NCI-H187 (cell line): Measurements from ENCODE around the gene NR2F6.

Experiments
- DNase-seq, 2 experiments: peaks; one replicate each; lab custom pipeline; 2025; lab: John Stamatoyannopoulos, UW

Gene NR2F6

GRCh38 chr19:17237747-17238706, 7.7 kb downstream of the NR2F6 start:
- DNase-seq, result no peak

- DNase-seq, result no peak
These were observed 8.7 kb downstream of the NR2F6 start for GRCh38 chr19:17236811-17237543.

- no peak for DNase-seq
These were observed 9.5 kb downstream of the NR2F6 start for GRCh38 chr19:17235971-17236777.

GRCh38 chr19:17235300-17235970, 10.3 kb downstream of the NR2F6 start:
- DNase-seq, result no peak

- DNase-seq, result no peak
These were observed 10.8 kb downstream of the NR2F6 start for GRCh38 chr19:17234911-17235299.

- no peak for DNase-seq
These were observed 13.5 kb downstream of the NR2F6 start for GRCh38 chr19:17232258-17232657.

- DNase-seq, result no peak
These were observed 15.8 kb downstream of the NR2F6 start for GRCh38 chr19:17229890-17230289.

GRCh38 chr19:17227798-17228367, 17.8 kb downstream of the NR2F6 start:
- DNase-seq, result no peak

GRCh38 chr19:17226002-17226933, 19.5 kb downstream of the NR2F6 start, which contains the start of gene OCEL1:
TSS of gene OCEL1 (plus strand) at chr19:17226226. CDS start at chr19:17226248, 22 bp downstream.
- peak; percentile 81 to 86 for DNase-seq

GRCh38 chr19:17225053-17225452, 20.7 kb downstream of the NR2F6 start:
- no peak for DNase-seq

- no peak for DNase-seq
These were observed 25.4 kb downstream of the NR2F6 start for GRCh38 chr19:17220207-17220758.

- no peak for DNase-seq
These were observed 26.4 kb downstream of the NR2F6 start for GRCh38 chr19:17219286-17219685.

GRCh38 chr19:17216058-17216670, 29.6 kb downstream of the NR2F6 start:
- no peak for DNase-seq

GRCh38 chr19:17215127-17215971, 30.4 kb downstream of the NR2F6 start, which contains the start of gene USE1:
TSS of gene USE1 (plus strand) at chr19:17215357. CDS start at chr19:17215406, 49 bp downstream.
- DNase-seq, result peak; percentile 71 to 74

- no peak for DNase-seq
These were observed 31.1 kb downstream of the NR2F6 start for GRCh38 chr19:17214508-17215126.

- DNase-seq, result no peak
These were observed 32.4 kb downstream of the NR2F6 start for GRCh38 chr19:17213334-17213733.

GRCh38 chr19:17211547-17212446, 33.9 kb downstream of the NR2F6 start:
- no peak for DNase-seq
